SU-DHL-6 (cell line): ENCODE results near the gene PRKAR1B.

ENCODE experiments used
- H2AFZ ChIP-seq: fragments of 200-600 bp; sonication (generic); 2 replicates; pipeline ENCODE4 v1.6.1; 2014; ENCODE audit warnings: low read depth, mild to moderate bottlenecking, moderate library complexity, mixed read lengths, antibody characterized with exemption, low read length; ENCODE audit not compliant: severe bottlenecking
- H3F3A ChIP-seq: fragments of 200-600 bp; shearing (Covaris generic); 2 replicates; pipeline ENCODE4 v1.6.0; 2016; ENCODE audit warnings: antibody characterized with exemption, mild to moderate bottlenecking; ENCODE audit not compliant: insufficient read depth
- H3K27ac ChIP-seq: fragments of 200-600 bp; sonication (generic); 2 replicates; pipeline ENCODE4 v1.5.1; 2016; ENCODE audit warnings: low read depth, mild to moderate bottlenecking, low read length, moderate library complexity, mixed read lengths
- H3K27me3 ChIP-seq: fragments of 200-600 bp; sonication (generic), shearing (Covaris generic); 2 replicates; pipeline ENCODE4 v1.6.0; 2014; ENCODE audit warnings: mild to moderate bottlenecking, low read length
- H3K36me3 ChIP-seq: fragments of 200-600 bp; sonication (generic); 2 replicates; pipeline ENCODE4 v1.6.1; 2014; ENCODE audit warnings: mild to moderate bottlenecking, low read length, mixed read lengths
- H3K4me2 ChIP-seq: fragments of 300-600, 200-600 bp; shearing (Covaris generic), sonication (generic); 2 replicates; pipeline ENCODE4 v1.6.0; 2014; ENCODE audit warnings: low read length, low read depth, mild to moderate bottlenecking; ENCODE audit not compliant: poor library complexity, severe bottlenecking
- H3K4me3 ChIP-seq: fragments of 200-600 bp; sonication (generic); 2 replicates; pipeline ENCODE4 v1.5.1; 2014; ENCODE audit warnings: antibody characterized with exemption, low read length, mild to moderate bottlenecking, mixed read lengths; ENCODE audit not compliant: insufficient read depth, poor library complexity, severe bottlenecking
- H3K79me2 ChIP-seq: fragments of 200-600 bp; sonication (generic); 2 replicates; pipeline ENCODE4 v1.6.1; 2014; ENCODE audit warnings: mild to moderate bottlenecking, low read length, moderate library complexity; ENCODE audit not compliant: insufficient read depth
- H3K9ac ChIP-seq: fragments of 200-600 bp; sonication (generic); 2 replicates; pipeline ENCODE4 v1.7.0; 2014; ENCODE audit warnings: mild to moderate bottlenecking, low read length
- H3K9me2 ChIP-seq: fragments of 200-600 bp; sonication (generic); replicated peaks from 2 replicates; pipeline ENCODE4 v1.6.1; 2014; ENCODE audit warnings: low read length; ENCODE audit not compliant: insufficient read depth
- H3K9me3 ChIP-seq: fragments of 200-600 bp; sonication (generic); 2 replicates; pipeline ENCODE4 v1.6.1; 2014; ENCODE audit warnings: low read length, mixed read lengths; ENCODE audit not compliant: insufficient read depth
- H4K20me1 ChIP-seq: fragments of 200-600 bp; sonication (generic); 2 replicates; pipeline ENCODE4 v1.6.1; 2014; ENCODE audit warnings: low read depth, mild to moderate bottlenecking, antibody characterized with exemption, low read length, moderate library complexity, mixed read lengths
- EZH2phosphoT487 ChIP-seq: fragments of 200-600 bp; sonication (generic), shearing (Covaris generic); conservative IDR thresholded peaks from 2 replicates; pipeline ENCODE4 v1.6.1; 2018; ENCODE audit warnings: mild to moderate bottlenecking, antibody characterized with exemption, low read length, moderate library complexity, mixed read lengths
- TF ChIP-seq, protein P1 (sequence below): fragments of 200-600 bp; sonication (generic); IDR thresholded peaks from one replicate; pipeline ENCODE4 v1.5.1; 2017; ENCODE audit warnings: antibody characterized with exemption, mild to moderate bottlenecking, low read length, moderate library complexity; ENCODE audit not compliant: insufficient read depth, poor library complexity, severe bottlenecking

PRKAR1B gene

GRCh38 chr7:510131-510481 lies 217.0 kb downstream of the PRKAR1B start:
- TF ChIP-seq EZH2phosphoT487 = no peak
- TF ChIP-seq, protein P1, sequence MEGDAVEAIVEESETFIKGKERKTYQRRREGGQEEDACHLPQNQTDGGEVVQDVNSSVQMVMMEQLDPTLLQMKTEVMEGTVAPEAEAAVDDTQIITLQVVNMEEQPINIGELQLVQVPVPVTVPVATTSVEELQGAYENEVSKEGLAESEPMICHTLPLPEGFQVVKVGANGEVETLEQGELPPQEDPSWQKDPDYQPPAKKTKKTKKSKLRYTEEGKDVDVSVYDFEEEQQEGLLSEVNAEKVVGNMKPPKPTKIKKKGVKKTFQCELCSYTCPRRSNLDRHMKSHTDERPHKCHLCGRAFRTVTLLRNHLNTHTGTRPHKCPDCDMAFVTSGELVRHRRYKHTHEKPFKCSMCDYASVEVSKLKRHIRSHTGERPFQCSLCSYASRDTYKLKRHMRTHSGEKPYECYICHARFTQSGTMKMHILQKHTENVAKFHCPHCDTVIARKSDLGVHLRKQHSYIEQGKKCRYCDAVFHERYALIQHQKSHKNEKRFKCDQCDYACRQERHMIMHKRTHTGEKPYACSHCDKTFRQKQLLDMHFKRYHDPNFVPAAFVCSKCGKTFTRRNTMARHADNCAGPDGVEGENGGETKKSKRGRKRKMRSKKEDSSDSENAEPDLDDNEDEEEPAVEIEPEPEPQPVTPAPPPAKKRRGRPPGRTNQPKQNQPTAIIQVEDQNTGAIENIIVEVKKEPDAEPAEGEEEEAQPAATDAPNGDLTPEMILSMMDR = no peak
- no peak overlapping the region for H3K4me3 ChIP-seq
- no peaks in the 10 kb centered on the region for H3K79me2 ChIP-seq
- H3K4me2 ChIP-seq = no peak overlapping the region
- H2AFZ ChIP-seq = no peak overlapping the region
- no peak overlapping the region for H3K27ac ChIP-seq
- no peaks in the 10 kb centered on the region for H4K20me1 ChIP-seq
- no peaks in the 10 kb centered on the region for H3F3A ChIP-seq
- no peaks in the 10 kb centered on the region for H3K36me3 ChIP-seq
- no peak overlapping the region for H3K9ac ChIP-seq
- H3K9me2 ChIP-seq = no peaks in the 10 kb centered on the region
- no peaks in the 10 kb centered on the region for H3K27me3 ChIP-seq
- no peaks in the 10 kb centered on the region for H3K9me3 ChIP-seq

DNA sequence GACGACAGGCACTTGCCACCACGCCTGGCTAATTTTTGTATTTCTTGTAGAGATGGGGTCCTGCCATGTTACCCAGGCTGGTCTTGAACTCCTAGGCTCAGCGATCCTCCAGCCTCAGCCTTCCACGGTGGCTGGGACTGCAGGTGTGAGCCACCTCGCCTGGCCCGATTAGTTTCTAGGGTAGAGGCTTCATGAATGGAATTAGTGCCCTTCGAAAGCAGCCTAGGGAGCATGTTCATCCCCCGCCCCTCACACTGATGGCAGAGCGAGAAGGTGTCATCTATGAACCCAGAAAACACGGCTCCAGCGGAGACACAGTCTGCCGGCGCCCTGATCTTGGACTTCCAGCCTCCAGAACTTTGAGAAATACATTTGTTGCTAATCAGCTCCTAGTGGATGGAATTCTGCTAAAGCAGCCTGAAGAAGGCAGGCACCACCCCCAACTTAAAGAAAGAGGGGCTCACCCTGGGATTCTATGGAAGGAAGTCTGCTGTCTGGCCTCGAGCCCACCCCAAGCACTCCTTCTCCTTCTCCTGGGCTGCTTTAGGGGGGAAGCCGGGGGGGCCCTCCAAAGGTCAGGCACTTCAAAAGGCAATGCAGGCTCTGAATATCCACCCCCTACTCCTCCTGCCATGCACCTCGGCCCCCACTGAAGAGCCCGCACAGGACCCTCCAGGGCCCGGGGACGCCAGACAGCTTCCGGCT lies 217.5 kb downstream of the PRKAR1B start:
- Histone ChIP-seq H3K4me3 (no peak overlapping the region), H3K36me3 (no peaks in the 10 kb centered on the region), H3K27ac (no peak overlapping the region), H3K27me3 (no peaks in the 10 kb centered on the region), H3K9me2 (no peaks in the 10 kb centered on the region), H3F3A (no peaks in the 10 kb centered on the region), H3K9ac (no peak overlapping the region), H2AFZ (no peak overlapping the region), H4K20me1 (no peaks in the 10 kb centered on the region), H3K79me2 (no peaks in the 10 kb centered on the region), H3K9me3 (no peaks in the 10 kb centered on the region), H3K4me2 (no peak overlapping the region)
- TF ChIP-seq, protein P1 = no peak
- TF ChIP-seq EZH2phosphoT487 = no peak

- TF ChIP-seq EZH2phosphoT487 = no peak
- TF ChIP-seq, protein P1 = no peak
- no peaks in the 10 kb centered on the region for H3K9me2 ChIP-seq
- H3K9me3 ChIP-seq = no peaks in the 10 kb centered on the region
- H3K4me2 ChIP-seq = no peak overlapping the region
- H3K36me3 ChIP-seq = no peaks in the 10 kb centered on the region
- H3K27ac ChIP-seq = no peak overlapping the region
- H2AFZ ChIP-seq = no peak overlapping the region
- no peaks in the 10 kb centered on the region for H3K27me3 ChIP-seq
- no peaks in the 10 kb centered on the region for H3K79me2 ChIP-seq
- no peak overlapping the region for H3K9ac ChIP-seq
- H3K4me3 ChIP-seq = no peak overlapping the region
- H3F3A ChIP-seq = no peaks in the 10 kb centered on the region
- H4K20me1 ChIP-seq = no peaks in the 10 kb centered on the region
Observed at GRCh38 chr7:508461-509170, 218.5 kb downstream of the PRKAR1B start.
